SK-N-MC (cell line): ENCODE data around the gene ALDH1L1.

Source experiments
- DNase-seq: peaks from one replicate; pipeline ENCODE4 v3.0.0-alpha.2; 2011; ENCODE audit warnings: low read depth, low spot score
- H3K27ac ChIP-seq: fragments of 200-600 bp; sonication (generic); 2 replicates; pipeline ENCODE4 v1.5.1; 2016; ENCODE audit warnings: mixed run types
- H3K36me3 ChIP-seq: fragments of 200-600 bp; sonication (generic); 2 replicates; pipeline ENCODE4 v1.6.1; 2017; ENCODE audit warnings: antibody characterized with exemption, low read length, mixed read lengths; ENCODE audit not compliant: insufficient read depth
- H3K4me3 ChIP-seq: fragments of 200-600 bp; sonication (generic); 2 replicates; pipeline ENCODE4 v1.5.1; 2016
- H3K9ac ChIP-seq: fragments of 200-600 bp; sonication (generic); 2 replicates; pipeline ENCODE4 v1.8.0; 2017; ENCODE audit warnings: mixed run types, mixed read lengths; ENCODE audit not compliant: insufficient read length
- H3K9me3 ChIP-seq: fragments of 200-600 bp; sonication (generic); 2 replicates; pipeline ENCODE4 v1.6.1; 2017; ENCODE audit warnings: low read depth, mild to moderate bottlenecking, antibody characterized with exemption, low read length, moderate library complexity, mixed read lengths
- EZH2 ChIP-seq: fragments of 200-600 bp; sonication (generic); IDR thresholded peaks from one replicate; pipeline ENCODE4 v1.6.1; 2017; ENCODE audit warnings: antibody characterized with exemption
- FOXP2 ChIP-seq: optimal IDR thresholded peaks from 2 replicates; pipeline ENCODE3; 2011; ENCODE audit warnings: mild to moderate bottlenecking, moderate library complexity; ENCODE audit not compliant: insufficient read depth; ENCODE audit errors: extremely low read length, control extremely low read depth
- POLR2AphosphoS5 ChIP-seq: IDR thresholded peaks from 2 replicates; pipeline ENCODE4 v1.6.1; 2012; ENCODE audit warnings: mild to moderate bottlenecking, low read depth, low read length, borderline replicate concordance

Gene ALDH1L1

DNA sequence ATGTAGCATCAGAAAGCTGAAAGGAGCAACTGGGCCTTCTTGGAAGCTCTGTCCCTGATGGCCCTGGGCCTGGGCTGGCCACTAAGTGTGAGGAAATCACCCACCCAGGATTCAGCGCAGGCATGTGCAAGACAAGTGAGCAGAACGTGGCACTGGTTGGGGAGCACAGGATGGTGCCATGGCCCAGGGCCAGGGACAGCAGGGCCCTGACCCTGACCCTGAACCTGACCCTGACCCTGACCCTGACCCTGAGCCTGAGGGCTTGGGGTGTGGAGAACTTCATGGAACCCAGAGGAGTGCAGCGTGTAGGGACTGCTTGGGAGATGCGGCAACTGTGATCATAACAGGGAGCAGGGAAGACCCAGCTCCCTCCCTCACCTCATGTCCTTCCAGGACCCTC, 5.9 kb upstream of the ALDH1L1 start:
- H3K4me3 ChIP-seq: no peak overlapping the region
- H3K9me3 ChIP-seq: no peaks in the 10 kb centered on the region
- H3K27ac ChIP-seq: no peak overlapping the region
- H3K9ac ChIP-seq: no peak overlapping the region
- no peaks in the 10 kb centered on the region for H3K36me3 ChIP-seq
- DNase-seq: no peak
- no peak for TF ChIP-seq POLR2AphosphoS5
- TF ChIP-seq EZH2: no peak
- no peak for TF ChIP-seq FOXP2

DNA sequence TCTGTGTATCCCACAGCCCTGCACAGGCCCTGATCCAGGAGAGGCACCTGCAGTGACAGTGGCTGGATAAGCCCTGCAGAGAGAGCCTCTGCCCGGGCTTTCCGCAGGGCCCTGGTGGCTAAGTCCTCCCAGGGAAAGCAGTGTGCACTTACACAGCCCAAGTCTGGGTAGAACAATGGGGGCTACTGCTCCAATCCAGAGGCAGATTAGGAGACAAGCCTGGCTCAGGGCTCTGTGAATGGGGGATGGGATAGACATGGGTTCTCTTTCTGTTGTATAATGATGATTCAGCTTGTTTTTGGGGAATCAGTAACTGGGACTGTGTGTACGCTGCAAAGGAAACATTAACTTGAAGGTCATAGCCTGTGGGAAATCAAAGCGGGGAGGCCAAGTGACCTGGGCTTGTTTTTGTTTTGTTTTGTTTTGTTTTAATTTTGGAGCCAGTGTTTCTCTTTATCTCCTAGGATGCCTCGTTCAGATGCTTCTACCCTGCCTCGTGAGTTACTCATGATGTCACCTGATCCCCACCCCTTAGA, 4.1 kb upstream of the ALDH1L1 start:
- Histone ChIP-seq H3K9me3 (no peaks in the 10 kb centered on the region), H3K4me3 (no peak overlapping the region), H3K36me3 (no peaks in the 10 kb centered on the region), H3K27ac (no peak overlapping the region), H3K9ac (no peak overlapping the region)
- TF ChIP-seq FOXP2 (no peak), POLR2AphosphoS5 (no peak), EZH2 (no peak)
- DNase-seq: no peak

- TF ChIP-seq FOXP2 (no peak), POLR2AphosphoS5 (no peak), EZH2 (no peak)
- Histone ChIP-seq H3K9me3 (no peaks in the 10 kb centered on the region), H3K4me3 (no peak overlapping the region), H3K9ac (no peak overlapping the region), H3K27ac (no peak overlapping the region), H3K36me3 (no peaks in the 10 kb centered on the region)
- DNase-seq: no peak
Observed at GRCh38 chr3:126181398-126181725, 976 bp upstream of the ALDH1L1 start.

DNA sequence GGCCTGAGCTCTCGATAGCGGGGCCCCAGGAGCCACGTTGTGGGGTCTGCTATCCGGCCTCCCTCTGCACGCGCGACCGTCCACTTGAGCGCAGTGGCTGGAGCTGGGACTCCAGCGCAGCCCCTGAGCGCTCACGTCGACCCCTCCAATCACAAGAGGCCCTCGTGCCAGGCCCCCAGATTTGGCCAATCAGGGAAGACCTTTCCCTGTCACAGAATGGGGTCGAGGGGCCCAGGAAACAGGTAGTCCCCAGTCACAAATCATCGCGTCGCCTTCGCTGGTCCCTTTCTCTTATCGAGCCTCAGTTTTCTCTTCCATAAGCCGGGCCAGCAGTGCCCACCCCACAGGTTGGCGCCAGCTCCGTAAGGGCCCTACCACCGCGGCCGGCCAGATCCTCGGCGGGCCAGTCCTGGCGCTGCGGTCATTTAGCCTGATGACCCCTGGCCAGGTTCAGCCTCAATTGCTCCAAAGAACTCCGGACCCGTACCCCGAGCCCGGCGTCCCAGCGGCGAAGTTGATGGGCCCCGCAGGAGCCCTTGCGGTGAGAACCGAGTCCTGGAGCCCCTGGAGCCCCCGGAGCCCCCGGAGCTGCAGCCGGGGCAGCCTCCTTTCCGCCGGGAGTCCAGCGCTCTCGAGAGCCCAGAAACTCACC, 435 bp downstream of the ALDH1L1 start:
- Histone ChIP-seq H3K9me3 (no peaks in the 10 kb centered on the region), H3K27ac (no peak overlapping the region), H3K9ac (no peak overlapping the region), H3K4me3 (no peak overlapping the region), H3K36me3 (no peaks in the 10 kb centered on the region)
- TF ChIP-seq FOXP2 (no peak), EZH2 (no peak), POLR2AphosphoS5 (no peak)
- DNase-seq: no peak

DNA sequence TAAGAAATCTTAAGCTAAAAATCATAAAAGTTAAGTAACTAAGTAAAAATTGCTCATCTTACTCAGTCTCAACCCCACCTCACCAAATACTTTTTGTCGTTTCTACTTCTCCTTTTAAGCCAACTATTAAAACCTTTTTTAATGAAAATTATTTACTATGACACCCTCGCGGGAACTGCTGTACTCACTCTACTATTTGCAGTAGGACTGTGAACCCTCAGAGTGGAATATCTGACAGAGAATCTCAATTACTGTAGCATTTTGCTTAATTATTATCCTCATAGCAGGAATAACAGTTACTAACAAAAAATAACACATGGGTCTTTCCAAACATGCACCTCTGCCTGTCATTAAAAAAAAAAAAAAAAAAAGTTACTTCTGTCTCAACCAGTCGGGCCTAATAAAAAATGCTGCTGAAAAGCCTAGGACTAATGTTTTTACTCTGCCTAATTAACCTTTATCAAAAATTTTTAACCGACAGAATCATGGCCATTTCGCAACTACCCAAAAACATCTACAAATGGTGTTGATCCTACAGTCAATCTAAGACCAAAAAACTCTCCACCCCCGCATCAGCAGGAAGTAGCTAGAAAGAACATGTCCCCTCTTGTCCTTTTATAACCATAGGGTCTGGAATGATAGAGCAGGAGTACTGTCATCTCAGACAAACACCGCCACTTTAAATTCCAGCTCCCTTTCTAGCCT, 10.2 kb downstream of the ALDH1L1 start:
- peak overlapping the region; percentile 19 for H3K9ac ChIP-seq
- TF ChIP-seq FOXP2 (no peak), POLR2AphosphoS5 (no peak), EZH2 (no peak)

GRCh38 chr3:126167566-126167965, 12.8 kb downstream of the ALDH1L1 start:
- no peak for DNase-seq
- TF ChIP-seq FOXP2: no peak
- no peak for TF ChIP-seq POLR2AphosphoS5
- TF ChIP-seq EZH2: no peak
- H3K27ac ChIP-seq: no peak overlapping the region
- no peak overlapping the region for H3K4me3 ChIP-seq
- H3K9me3 ChIP-seq: no peaks in the 10 kb centered on the region; the same call in 1 of the 2 replicates
- no peaks in the 10 kb centered on the region for H3K36me3 ChIP-seq
- H3K9ac ChIP-seq: peak overlapping the region; percentile 29

More for the DNA sequence above, 10.2 kb downstream of the ALDH1L1 start:
- no peaks in the 10 kb centered on the region for H3K36me3 ChIP-seq
- no peaks in the 10 kb centered on the region; the same call in 1 of the 2 replicates for H3K9me3 ChIP-seq
- no peak overlapping the region for H3K4me3 ChIP-seq
- no peak for DNase-seq
- peak overlapping the region; percentile 63 for H3K27ac ChIP-seq

DNA sequence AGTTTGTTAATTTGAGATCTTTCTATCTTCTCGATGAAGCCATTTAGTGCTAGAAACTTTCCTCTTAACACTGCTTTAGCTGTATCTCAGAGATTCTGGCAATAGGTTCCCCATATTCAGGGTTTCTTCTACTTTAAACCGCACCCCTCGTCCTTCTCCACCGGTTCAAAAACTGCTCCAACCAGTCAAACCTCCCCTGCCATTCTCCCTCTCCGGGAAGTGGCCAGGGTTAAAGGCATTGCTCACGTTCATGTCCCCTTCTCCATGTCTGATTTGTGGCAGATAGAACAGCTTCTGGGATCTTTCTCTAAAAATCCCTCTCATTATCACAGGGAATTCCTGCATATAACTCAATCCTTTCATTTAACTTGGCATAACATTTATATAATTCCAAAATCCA, 14.4 kb downstream of the ALDH1L1 start:
- no peaks in the 10 kb centered on the region for H3K36me3 ChIP-seq
- DNase-seq: no peak
- no peak overlapping the region for H3K27ac ChIP-seq
- no peak for TF ChIP-seq EZH2
- TF ChIP-seq POLR2AphosphoS5: no peak
- TF ChIP-seq FOXP2: no peak
- no peak overlapping the region for H3K9ac ChIP-seq
- no peak overlapping the region for H3K4me3 ChIP-seq
- no peaks in the 10 kb centered on the region; the same call in 1 of the 2 replicates for H3K9me3 ChIP-seq

DNA sequence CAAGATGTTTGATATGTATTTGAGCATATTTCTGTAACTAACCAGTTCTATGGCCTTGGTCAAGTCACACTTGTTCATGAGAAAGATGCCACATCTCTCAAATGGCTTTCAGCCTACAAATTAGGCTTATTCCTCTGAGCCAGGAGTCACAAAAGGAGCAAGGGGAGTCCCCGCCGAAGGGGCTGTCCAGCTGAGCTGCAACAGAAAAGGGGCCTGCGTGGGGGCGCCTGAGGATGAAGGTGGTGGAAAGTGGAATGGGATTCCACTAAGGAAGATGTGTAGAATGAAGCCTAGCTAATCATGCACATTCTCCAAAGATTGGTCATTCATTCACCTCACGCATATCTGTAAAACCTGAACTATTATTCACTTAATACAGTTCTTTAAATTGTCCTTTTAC, 19.1 kb downstream of the ALDH1L1 start:
- Histone ChIP-seq H3K9me3 (no peaks in the 10 kb centered on the region; the same call in 1 of the 2 replicates), H3K36me3 (no peaks in the 10 kb centered on the region), H3K9ac (no peak overlapping the region), H3K27ac (no peak overlapping the region), H3K4me3 (no peak overlapping the region)
- no peak for DNase-seq
- TF ChIP-seq EZH2: no peak
- TF ChIP-seq FOXP2: no peak
- TF ChIP-seq POLR2AphosphoS5: no peak
